ENCODE results near the gene NAA40. TPM values are rescaled to one million over a fixed set of nuclear protein-coding genes. Genes with fewer than 3 reads are reported as not detected.

Gene NAA40
- total RNA-seq, 4 donors from 2014 or later: 27.6 to 46.4 (median 34.5) TPM

- H3K4me1 ChIP-seq: peaks cover 17 to 18% of the 10 kb centered on the region in 2 donors
- DNase-seq: no peak
- WGBS, 2 donors: 42 to 44% methylated on average over 15 to 16 of the region's 25 CpGs
- no peaks in the 10 kb centered on the region for H3K27me3 ChIP-seq
- no peak for TF ChIP-seq CTCF (IDR thresholded peaks at IDR 0.05)
- TF ChIP-seq POLR2A (IDR thresholded peaks at IDR 0.05): no peak
- H3K27ac ChIP-seq: peak overlapping the region in 2 of 3 donors; percentile 73 to 76
- no peaks in the 10 kb centered on the region for H3K9me3 ChIP-seq
- intact Hi-C loops (cut with DNase I): no loop called here
- peak overlapping the region; percentile 45 to 96 (median 76) for H3K4me3 ChIP-seq (replicated peaks in 1 of 3)
- H3K36me3 ChIP-seq: peaks cover 6 to 14% of the 10 kb centered on the region in 2 donors
Observed at GRCh38 chr11:63986932-63987513, 48.2 kb downstream of the NAA40 start.

GRCh38 chr11:63991558-63991957 is 52.8 kb downstream of the NAA40 start:
- no peak overlapping the region for H3K27ac ChIP-seq
- DNase-seq: no peak
- peaks cover 21 to 37% of the 10 kb centered on the region in 2 donors for H3K36me3 ChIP-seq
- 91 to 92% methylated on average over 10 of the region's 10 CpGs for WGBS, 2 donors
- H3K27me3 ChIP-seq: no peaks in the 10 kb centered on the region
- peaks cover 12 to 13% of the 10 kb centered on the region in 2 donors for H3K4me1 ChIP-seq
- no peak overlapping the region for H3K4me3 ChIP-seq (replicated peaks in 1 of 3)
- TF ChIP-seq POLR2A (IDR thresholded peaks at IDR 0.05) (no peak), CTCF (IDR thresholded peaks at IDR 0.05) (no peak)
- intact Hi-C loops (cut with DNase I): no loop called here
- H3K9me3 ChIP-seq: no peaks in the 10 kb centered on the region

- intact Hi-C loops (cut with DNase I): no loop called here
- WGBS, 2 donors: 90 to 94% methylated on average over 5 of the region's 5 CpGs
- no peaks in the 10 kb centered on the region for H3K9me3 ChIP-seq
- TF ChIP-seq POLR2A (IDR thresholded peaks at IDR 0.05): no peak
- TF ChIP-seq CTCF (IDR thresholded peaks at IDR 0.05): no peak
- no peaks in the 10 kb centered on the region for H3K4me1 ChIP-seq
- DNase-seq: no peak
- no peaks in the 10 kb centered on the region for H3K27me3 ChIP-seq
- H3K27ac ChIP-seq: no peak overlapping the region
- H3K4me3 ChIP-seq (replicated peaks in 1 of 3): no peak overlapping the region
- peaks cover 33 to 53% of the 10 kb centered on the region in 2 donors for H3K36me3 ChIP-seq
Observed at GRCh38 chr11:63993100-63993499, 54.3 kb downstream of the NAA40 start.

- no peak for DNase-seq
- Histone ChIP-seq H3K27ac (no peak overlapping the region), H3K36me3 (peaks cover 27 to 55% of the 10 kb centered on the region in 2 donors), H3K4me1 (peaks cover 1 to 2% of the 10 kb centered on the region in 2 donors), H3K27me3 (no peaks in the 10 kb centered on the region), H3K4me3 (replicated peaks in 1 of 3) (no peak overlapping the region), H3K9me3 (no peaks in the 10 kb centered on the region)
- intact Hi-C loops (cut with DNase I): no loop called here
- WGBS, 2 donors: 77 to 87% methylated on average over 6 of the region's 6 CpGs
- TF ChIP-seq POLR2A (IDR thresholded peaks at IDR 0.05) (no peak), CTCF (IDR thresholded peaks at IDR 0.05) (no peak)
Observed at GRCh38 chr11:63993993-63994392, 55.2 kb downstream of the NAA40 start.

GRCh38 chr11:63996512-63996911 is 57.7 kb downstream of the NAA40 start:
- DNase-seq: no peak
- Histone ChIP-seq H3K4me1 (peaks cover 18 to 27% of the 10 kb centered on the region in 2 donors), H3K9me3 (no peaks in the 10 kb centered on the region), H3K27ac (no peak overlapping the region), H3K36me3 (peaks cover 27 to 43% of the 10 kb centered on the region in 2 donors), H3K27me3 (no peaks in the 10 kb centered on the region), H3K4me3 (replicated peaks in 1 of 3) (no peak overlapping the region)
- TF ChIP-seq CTCF (IDR thresholded peaks at IDR 0.05): no peak
- WGBS, 2 donors: 100% methylated on average over 1 to 3 of the region's 18 CpGs
- intact Hi-C loops (cut with DNase I): no loop called here
